Nephron progenitor cell (in vitro differentiated cells): Measurements from ENCODE around the gene MYOM1.

Source experiments
- DNase-seq: peaks from one replicate; pipeline ENCODE4 v3.0.0; 2021
- H3K27ac Mint-ChIP-seq: 2 replicates; pipeline ENCODE4 v1.8.0; 2021; ENCODE audit warnings: mild to moderate bottlenecking, moderate library complexity, mixed read lengths
- H3K27me3 Mint-ChIP-seq: 2 replicates; pipeline ENCODE4 v1.8.0; 2021; ENCODE audit warnings: mild to moderate bottlenecking, low read depth, mixed read lengths; ENCODE audit not compliant: poor library complexity
- H3K36me3 Mint-ChIP-seq: 2 replicates; pipeline ENCODE4 v1.8.0; 2021; ENCODE audit warnings: low read depth, mixed read lengths
- H3K4me1 Mint-ChIP-seq: 2 replicates; pipeline ENCODE4 v1.8.0; 2021; ENCODE audit warnings: mixed read lengths
- H3K4me3 Mint-ChIP-seq: 2 replicates; pipeline ENCODE4 v1.8.0; 2021; ENCODE audit warnings: mild to moderate bottlenecking, moderate library complexity, mixed read lengths
- H3K9me3 Mint-ChIP-seq: 2 replicates; pipeline ENCODE4 v1.8.0; 2021; ENCODE audit warnings: mild to moderate bottlenecking, moderate library complexity, mixed read lengths
- TF ChIP-seq, protein P1 (sequence below): fragments of 200-600 bp; sonication (generic); IDR thresholded peaks from 2 replicates; pipeline ENCODE4 v1.5.0; 2021; ENCODE audit warnings: antibody characterized with exemption

MYOM1 gene

DNA sequence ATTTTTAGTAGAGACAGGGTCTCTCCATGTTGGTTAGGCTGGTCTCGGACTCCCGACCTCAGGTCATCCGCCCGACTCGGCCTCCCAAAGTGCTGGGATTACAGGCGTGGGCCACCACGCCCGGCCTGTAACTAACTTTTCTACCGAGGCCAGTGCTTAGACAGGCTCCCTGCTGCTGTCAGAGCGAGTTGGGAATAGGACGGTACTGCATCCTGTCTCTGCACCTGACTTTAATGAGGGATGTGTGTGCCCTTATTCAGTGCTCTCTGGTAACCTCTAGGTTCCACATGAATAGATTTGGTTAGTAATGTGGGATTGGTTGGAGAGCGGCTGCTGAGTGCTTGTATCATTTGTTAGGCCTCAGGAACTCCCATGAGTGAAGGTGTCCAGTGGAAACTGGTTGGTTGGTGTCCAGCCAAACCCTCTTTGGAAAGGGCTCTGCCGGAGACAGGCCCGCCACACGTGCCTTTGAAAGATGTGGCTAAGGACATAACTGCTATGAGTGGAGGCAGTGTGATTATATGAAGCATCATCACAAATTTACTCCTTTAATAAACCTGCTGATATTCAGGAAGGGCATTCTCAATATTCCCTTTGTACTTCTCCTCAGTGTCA, 36.6 kb downstream of the MYOM1 start:
- Mint-ChIP-seq H3K27ac (no peak overlapping the region), H3K36me3 (no peaks in the 10 kb centered on the region), H3K27me3 (peaks cover 3% of the 10 kb centered on the region), H3K4me3 (no peak overlapping the region), H3K4me1 (peaks cover 30% of the 10 kb centered on the region), H3K9me3 (no peaks in the 10 kb centered on the region)
- TF ChIP-seq, protein P1, sequence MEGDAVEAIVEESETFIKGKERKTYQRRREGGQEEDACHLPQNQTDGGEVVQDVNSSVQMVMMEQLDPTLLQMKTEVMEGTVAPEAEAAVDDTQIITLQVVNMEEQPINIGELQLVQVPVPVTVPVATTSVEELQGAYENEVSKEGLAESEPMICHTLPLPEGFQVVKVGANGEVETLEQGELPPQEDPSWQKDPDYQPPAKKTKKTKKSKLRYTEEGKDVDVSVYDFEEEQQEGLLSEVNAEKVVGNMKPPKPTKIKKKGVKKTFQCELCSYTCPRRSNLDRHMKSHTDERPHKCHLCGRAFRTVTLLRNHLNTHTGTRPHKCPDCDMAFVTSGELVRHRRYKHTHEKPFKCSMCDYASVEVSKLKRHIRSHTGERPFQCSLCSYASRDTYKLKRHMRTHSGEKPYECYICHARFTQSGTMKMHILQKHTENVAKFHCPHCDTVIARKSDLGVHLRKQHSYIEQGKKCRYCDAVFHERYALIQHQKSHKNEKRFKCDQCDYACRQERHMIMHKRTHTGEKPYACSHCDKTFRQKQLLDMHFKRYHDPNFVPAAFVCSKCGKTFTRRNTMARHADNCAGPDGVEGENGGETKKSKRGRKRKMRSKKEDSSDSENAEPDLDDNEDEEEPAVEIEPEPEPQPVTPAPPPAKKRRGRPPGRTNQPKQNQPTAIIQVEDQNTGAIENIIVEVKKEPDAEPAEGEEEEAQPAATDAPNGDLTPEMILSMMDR: no peak
- DNase-seq: no peak

DNA sequence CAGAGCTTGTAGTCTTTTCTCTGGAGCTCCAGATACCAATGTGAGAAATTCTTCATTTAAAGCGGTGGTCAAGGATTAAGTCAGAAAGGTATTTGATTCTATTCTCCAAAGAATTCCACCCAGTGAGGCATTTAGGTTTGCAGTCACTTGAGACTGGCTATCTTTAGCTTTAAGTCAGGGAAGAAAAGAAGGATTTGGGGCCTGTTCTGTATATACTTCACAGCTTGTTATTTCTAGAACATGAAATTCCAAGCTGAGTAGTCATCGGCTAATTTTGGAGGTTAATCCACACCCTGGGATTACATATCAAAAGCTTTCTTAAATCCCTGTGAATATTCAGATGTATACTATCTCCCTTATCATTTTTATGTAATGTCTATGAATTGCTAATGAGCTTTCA, 39.4 kb downstream of the MYOM1 start:
- peaks cover 3% of the 10 kb centered on the region for H3K27me3 Mint-ChIP-seq
- H3K9me3 Mint-ChIP-seq: no peaks in the 10 kb centered on the region
- H3K36me3 Mint-ChIP-seq: no peaks in the 10 kb centered on the region
- no peak overlapping the region for H3K27ac Mint-ChIP-seq
- TF ChIP-seq, protein P1: no peak
- no peak overlapping the region for H3K4me3 Mint-ChIP-seq
- peaks cover 35% of the 10 kb centered on the region for H3K4me1 Mint-ChIP-seq
- DNase-seq: no peak

DNA sequence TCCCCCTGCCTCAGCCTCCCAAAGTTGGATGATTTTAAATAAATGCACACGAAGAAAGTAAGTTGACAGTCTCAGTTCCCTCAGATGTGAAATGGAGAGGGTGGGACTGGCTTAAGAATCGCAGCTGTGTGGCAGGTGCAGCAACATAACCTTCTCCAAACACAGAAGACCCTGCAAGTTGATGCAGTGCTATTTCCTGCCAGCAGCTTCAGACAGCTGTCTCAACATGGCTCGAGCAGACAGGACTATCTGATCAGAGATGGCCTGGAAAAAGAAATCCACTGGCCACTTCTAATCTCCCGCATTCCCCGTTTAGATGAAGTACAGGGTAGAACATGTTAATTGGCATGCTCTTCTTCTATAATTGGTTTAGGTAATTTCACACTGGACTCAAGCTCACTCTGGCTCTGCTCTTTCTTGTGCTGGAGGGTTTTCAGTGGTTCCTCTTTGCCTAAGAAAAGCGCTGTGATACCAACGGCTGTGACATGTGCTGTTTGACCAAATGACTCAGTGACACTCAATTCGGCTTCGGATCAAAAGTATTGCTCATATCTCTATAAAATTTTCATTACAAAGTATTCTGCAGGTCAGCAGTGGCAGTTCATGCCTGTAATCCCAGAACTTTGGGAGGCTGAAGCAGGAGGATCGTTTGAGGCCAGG, 40.2 kb downstream of the MYOM1 start:
- DNase-seq: no peak
- Mint-ChIP-seq H3K9me3 (no peaks in the 10 kb centered on the region), H3K27ac (no peak overlapping the region), H3K4me3 (no peak overlapping the region), H3K27me3 (peaks cover 3% of the 10 kb centered on the region), H3K4me1 (peaks cover 37% of the 10 kb centered on the region), H3K36me3 (no peaks in the 10 kb centered on the region)
- TF ChIP-seq, protein P1: no peak

DNA sequence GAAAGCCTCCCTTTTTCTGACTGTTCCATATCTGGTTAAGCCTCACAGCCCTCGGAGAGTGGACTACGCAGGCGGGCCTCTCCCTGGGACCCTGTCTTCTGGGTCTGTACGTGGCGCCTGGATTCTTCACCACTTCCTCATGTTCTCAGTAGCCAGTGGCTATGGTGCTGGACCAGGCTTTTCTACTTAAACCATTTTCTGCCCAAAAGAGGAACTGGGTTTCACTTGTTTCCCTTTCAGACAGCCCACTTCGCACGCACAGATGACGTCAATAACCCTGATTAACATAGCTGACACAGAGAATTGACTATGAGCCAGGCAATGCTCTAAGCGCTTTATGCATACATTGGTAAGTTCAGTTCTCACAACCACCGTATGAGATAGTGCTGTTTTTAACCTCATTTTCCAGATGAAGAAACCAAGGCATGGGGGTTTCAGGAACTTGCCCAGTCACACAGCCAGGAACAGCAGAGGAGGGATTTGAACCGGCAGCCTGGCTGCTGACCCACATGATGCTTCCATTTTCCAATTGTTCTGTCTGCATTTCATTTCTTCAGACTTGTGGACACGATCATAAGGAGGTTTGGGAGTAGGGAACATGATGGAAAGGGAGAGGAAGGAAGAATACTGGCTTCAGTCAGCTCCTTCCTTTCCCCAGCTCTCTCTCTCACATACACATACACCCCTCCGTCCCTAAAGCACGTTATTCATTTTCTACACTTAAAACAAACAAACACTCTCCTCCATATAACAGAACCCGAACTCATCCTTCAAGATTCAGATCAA, 41.7 kb downstream of the MYOM1 start:
- H3K4me1 Mint-ChIP-seq: peaks cover 29% of the 10 kb centered on the region
- H3K9me3 Mint-ChIP-seq: no peaks in the 10 kb centered on the region
- H3K4me3 Mint-ChIP-seq: no peak overlapping the region
- TF ChIP-seq, protein P1: no peak
- peak overlapping the region; percentile 48 for H3K27ac Mint-ChIP-seq
- no peaks in the 10 kb centered on the region for H3K36me3 Mint-ChIP-seq
- peaks cover 3% of the 10 kb centered on the region for H3K27me3 Mint-ChIP-seq
- no peak for DNase-seq

DNA sequence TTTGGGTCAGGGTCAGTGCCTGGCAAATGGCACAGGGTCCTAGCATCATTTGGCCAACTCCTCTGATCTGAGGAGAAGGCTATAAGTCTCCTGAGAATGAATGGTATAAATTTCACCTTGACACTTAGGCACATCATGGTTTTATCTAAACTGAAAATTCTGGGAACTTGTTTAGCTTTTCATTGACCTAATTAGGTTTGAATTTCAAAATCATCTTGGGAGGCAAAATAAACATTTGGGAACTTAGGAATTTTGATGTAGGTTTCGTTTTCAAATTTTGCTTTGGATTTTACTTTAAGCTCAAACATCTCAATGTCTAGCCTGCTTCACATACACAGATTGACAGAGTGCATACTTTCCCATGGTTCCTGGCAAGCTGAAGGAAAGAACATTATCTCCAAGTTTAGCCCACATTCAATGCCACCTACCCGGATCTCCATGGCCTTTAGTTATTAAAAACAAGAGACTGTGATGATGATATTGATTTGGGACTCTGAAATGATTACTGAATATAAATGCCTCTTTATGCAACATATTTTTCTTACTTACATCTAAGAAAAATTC, 44.5 kb downstream of the MYOM1 start:
- H3K27ac Mint-ChIP-seq: no peak overlapping the region
- no peak overlapping the region for H3K4me3 Mint-ChIP-seq
- peaks cover 3% of the 10 kb centered on the region for H3K27me3 Mint-ChIP-seq
- no peaks in the 10 kb centered on the region for H3K9me3 Mint-ChIP-seq
- DNase-seq: no peak
- peaks cover 28% of the 10 kb centered on the region for H3K4me1 Mint-ChIP-seq
- TF ChIP-seq, protein P1: no peak
- no peaks in the 10 kb centered on the region for H3K36me3 Mint-ChIP-seq
